GM21723 (cell line): ENCODE data around the gene TCOF1.
A peak's percentile ranks its signal among the peaks of the same experiment; 100 is the strongest.

Source experiments
- ATAC-seq: cut with Tn5 transposase; IDR thresholded peaks from one replicate; pipeline ENCODE4 v1.9.1; 2021; ENCODE audit warnings: mild to moderate bottlenecking, moderate library complexity; ENCODE audit not compliant: unreplicated experiment

The TCOF1 gene

DNA sequence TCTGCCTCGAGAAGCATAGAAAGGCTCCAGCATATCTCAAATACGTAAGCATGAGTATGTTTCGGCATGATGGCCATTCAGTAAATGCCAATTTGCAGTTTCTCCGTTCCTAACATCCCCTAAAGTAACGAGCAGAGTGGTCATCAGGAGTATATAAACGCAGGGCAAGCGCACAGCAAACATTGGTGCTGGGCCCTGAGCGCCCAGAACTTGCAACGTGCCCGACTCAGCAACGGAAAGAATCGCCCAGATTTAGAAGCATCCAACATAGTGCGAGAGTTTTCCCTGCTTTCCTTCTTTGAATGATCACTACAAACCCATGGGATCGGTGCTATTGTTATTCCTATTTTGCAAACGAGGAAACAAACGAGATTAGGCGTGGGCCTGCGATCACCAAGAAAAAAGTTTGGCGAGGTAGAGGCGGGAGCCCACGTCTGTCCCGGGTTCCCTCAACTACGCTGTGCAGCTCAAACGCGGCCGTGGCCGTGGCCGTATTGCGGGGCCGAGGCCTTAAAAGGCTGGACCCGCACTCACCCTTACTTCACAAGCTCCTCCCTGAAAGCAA is 91.5 kb downstream of the TCOF1 start:
- ATAC-seq: peak; percentile 44
